ENCODE measurements around the gene SNAI3.

The SNAI3 gene

GRCh38 chr16:88631920-88632586, 54.3 kb downstream of the SNAI3 start:
- no peak for DNase-seq

DNA sequence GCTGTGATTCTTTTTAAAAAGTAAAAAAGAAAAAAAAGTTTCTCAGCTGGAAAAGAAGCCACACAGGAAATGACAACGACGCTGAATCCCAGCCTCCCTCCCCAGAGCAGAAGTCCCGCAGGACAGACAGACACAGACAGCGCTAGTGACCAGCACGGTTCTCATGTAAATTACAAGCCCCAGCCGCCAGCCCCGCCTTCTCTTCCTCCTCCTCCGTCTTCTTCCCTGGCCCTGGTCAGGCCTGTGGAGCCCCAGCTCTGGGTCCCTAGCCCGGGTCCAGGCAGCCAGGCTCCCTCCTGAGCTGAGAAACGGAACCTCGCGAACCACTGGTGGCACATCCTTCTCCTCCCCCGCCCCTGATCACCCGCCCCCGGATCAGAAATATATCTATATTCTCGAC, 54.9 kb downstream of the SNAI3 start:
- DNase-seq = no peak

DNA sequence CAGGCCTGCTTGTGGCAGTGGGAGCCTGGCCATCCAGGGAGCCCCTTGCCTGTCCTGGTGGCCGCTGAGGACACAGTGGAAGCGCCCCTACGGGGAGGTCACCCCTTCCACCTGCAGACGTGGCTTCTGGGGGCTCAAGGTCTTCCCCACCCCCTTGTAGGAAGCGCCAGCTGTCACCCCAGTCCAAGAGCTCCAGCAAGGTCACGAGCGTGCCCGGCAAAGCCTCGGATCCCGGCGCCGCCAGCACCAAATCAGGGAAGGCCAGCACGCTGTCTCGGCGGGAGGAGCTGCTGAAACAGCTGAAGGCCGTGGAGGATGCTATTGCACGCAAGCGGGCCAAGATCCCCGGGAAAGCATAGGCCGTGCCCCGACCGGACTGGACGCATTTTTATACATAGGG, 55.4 kb downstream of the SNAI3 start:
- DNase-seq = no peak

DNA sequence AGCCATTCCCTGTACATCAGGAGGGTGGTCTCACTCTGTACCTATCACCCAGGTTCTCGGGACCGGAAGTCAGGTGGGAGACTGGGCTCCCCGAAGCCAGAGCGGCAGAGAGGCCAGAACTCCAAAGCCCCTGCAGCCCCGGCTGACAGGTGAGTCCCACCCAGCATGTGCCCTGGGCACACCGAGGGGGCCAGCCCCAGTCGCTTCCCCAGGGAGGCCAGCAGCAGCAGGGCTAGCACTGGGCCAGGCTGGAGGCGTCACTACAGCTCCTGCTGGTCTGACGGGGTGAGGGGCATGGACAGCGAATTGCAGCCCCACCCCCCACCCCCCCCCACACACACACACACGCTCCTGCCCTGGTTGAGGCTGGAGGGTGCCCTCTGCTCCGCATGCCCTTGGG, 55.9 kb downstream of the SNAI3 start:
- DNase-seq = no peak

GRCh38 chr16:88629835-88630234, 56.5 kb downstream of the SNAI3 start:
- no peak for DNase-seq

GRCh38 chr16:88628512-88628974, 57.8 kb downstream of the SNAI3 start:
- peak; percentile 68 for DNase-seq

Data from hematopoietic multipotent progenitor cell treated with erythropoietin and hydrocortisone succinate and interleukin-3 and kit ligand, for 4 days (in vitro differentiated cells).